IPS-15b (cell line): ENCODE data around the gene C20orf141.

Experiments used
- H3K27me3 ChIP-seq: one replicate; pipeline ENCODE4 v1.6.1; 2013; ENCODE audit warnings: low read length; ENCODE audit not compliant: control insufficient read depth, insufficient read depth
- H3K36me3 ChIP-seq: one replicate; pipeline ENCODE4 v1.6.1; 2013; ENCODE audit warnings: low read length; ENCODE audit not compliant: control insufficient read depth, insufficient read depth
- H3K4me1 ChIP-seq: one replicate; pipeline ENCODE4 v1.6.1; 2013; ENCODE audit warnings: mild to moderate bottlenecking, low read length; ENCODE audit not compliant: control insufficient read depth, insufficient read depth
- H3K4me3 ChIP-seq: one replicate; pipeline ENCODE4 v1.5.1; 2013; ENCODE audit warnings: low read depth, low read length
- H3K9ac ChIP-seq: one replicate; pipeline ENCODE4 v1.6.1; 2013; ENCODE audit warnings: low read depth, mild to moderate bottlenecking, low read length
- H3K9me3 ChIP-seq: one replicate; pipeline ENCODE4 v1.6.1; 2013; ENCODE audit warnings: mild to moderate bottlenecking, low read length; ENCODE audit not compliant: control insufficient read depth, insufficient read depth

The C20orf141 gene

GRCh38 chr20:2840967-2841531, 26.3 kb downstream of the C20orf141 start:
- Histone ChIP-seq H3K36me3 (peaks cover 6% of the 10 kb centered on the region), H3K27me3 (peaks cover 18% of the 10 kb centered on the region), H3K9ac (no peak overlapping the region), H3K4me1 (no peaks in the 10 kb centered on the region), H3K4me3 (peak overlapping the region; percentile 89), H3K9me3 (no peaks in the 10 kb centered on the region)

- H3K36me3 ChIP-seq = peaks cover 2% of the 10 kb centered on the region
- H3K9ac ChIP-seq = no peak overlapping the region
- H3K9me3 ChIP-seq = no peaks in the 10 kb centered on the region
- no peak overlapping the region for H3K4me3 ChIP-seq
- no peaks in the 10 kb centered on the region for H3K4me1 ChIP-seq
- no peaks in the 10 kb centered on the region for H3K27me3 ChIP-seq
These were observed 30.8 kb downstream of the C20orf141 start for GRCh38 chr20:2845607-2846006.

- no peaks in the 10 kb centered on the region for H3K9me3 ChIP-seq
- no peak overlapping the region for H3K9ac ChIP-seq
- no peaks in the 10 kb centered on the region for H3K27me3 ChIP-seq
- no peak overlapping the region for H3K4me3 ChIP-seq
- no peaks in the 10 kb centered on the region for H3K4me1 ChIP-seq
- no peaks in the 10 kb centered on the region for H3K36me3 ChIP-seq
These were observed 31.9 kb downstream of the C20orf141 start for GRCh38 chr20:2846698-2847097.

- H3K27me3 ChIP-seq = no peaks in the 10 kb centered on the region
- no peaks in the 10 kb centered on the region for H3K9me3 ChIP-seq
- no peak overlapping the region for H3K9ac ChIP-seq
- no peak overlapping the region for H3K4me3 ChIP-seq
- H3K36me3 ChIP-seq = no peaks in the 10 kb centered on the region
- no peaks in the 10 kb centered on the region for H3K4me1 ChIP-seq
These were observed 33.0 kb downstream of the C20orf141 start for GRCh38 chr20:2847802-2848201.

GRCh38 chr20:2849529-2849928, 34.7 kb downstream of the C20orf141 start:
- Histone ChIP-seq H3K4me3 (no peak overlapping the region), H3K9ac (no peak overlapping the region), H3K9me3 (no peaks in the 10 kb centered on the region), H3K36me3 (no peaks in the 10 kb centered on the region), H3K27me3 (no peaks in the 10 kb centered on the region), H3K4me1 (no peaks in the 10 kb centered on the region)

GRCh38 chr20:2851086-2851485, 36.3 kb downstream of the C20orf141 start:
- Histone ChIP-seq H3K27me3 (no peaks in the 10 kb centered on the region), H3K9me3 (no peaks in the 10 kb centered on the region), H3K4me3 (no peak overlapping the region), H3K36me3 (no peaks in the 10 kb centered on the region), H3K9ac (no peak overlapping the region), H3K4me1 (no peaks in the 10 kb centered on the region)

GRCh38 chr20:2858591-2858990, 43.8 kb downstream of the C20orf141 start:
- Histone ChIP-seq H3K36me3 (peaks cover 3% of the 10 kb centered on the region), H3K4me3 (no peak overlapping the region), H3K4me1 (no peaks in the 10 kb centered on the region), H3K27me3 (no peaks in the 10 kb centered on the region), H3K9ac (no peak overlapping the region), H3K9me3 (no peaks in the 10 kb centered on the region)

GRCh38 chr20:2859330-2860121, 44.7 kb downstream of the C20orf141 start:
- Histone ChIP-seq H3K9me3 (no peaks in the 10 kb centered on the region), H3K4me1 (no peaks in the 10 kb centered on the region), H3K4me3 (no peak overlapping the region), H3K36me3 (peaks cover 6% of the 10 kb centered on the region), H3K27me3 (no peaks in the 10 kb centered on the region), H3K9ac (no peak overlapping the region)

GRCh38 chr20:2864626-2865025, 49.8 kb downstream of the C20orf141 start:
- no peaks in the 10 kb centered on the region for H3K27me3 ChIP-seq
- peaks cover 9% of the 10 kb centered on the region for H3K36me3 ChIP-seq
- H3K9me3 ChIP-seq = no peaks in the 10 kb centered on the region
- no peaks in the 10 kb centered on the region for H3K4me1 ChIP-seq
- no peak overlapping the region for H3K4me3 ChIP-seq
- no peak overlapping the region for H3K9ac ChIP-seq

GRCh38 chr20:2865101-2865500, 50.3 kb downstream of the C20orf141 start:
- Histone ChIP-seq H3K9ac (no peak overlapping the region), H3K36me3 (peaks cover 9% of the 10 kb centered on the region), H3K4me1 (no peaks in the 10 kb centered on the region), H3K9me3 (no peaks in the 10 kb centered on the region), H3K4me3 (no peak overlapping the region), H3K27me3 (no peaks in the 10 kb centered on the region)
